Stimulated activated naive CD8-positive, alpha-beta T cell treated with anti-CD3 and anti-CD28 coated beads, Interleukin-15, Interleukin-2, amounts not matched to agents 100 ng/mL and 50 ng/mL, for 24 hours (primary cell): ENCODE results near the gene FAM228B.

ENCODE experiments used
- H3K27ac Mint-ChIP-seq: one replicate; pipeline ENCODE4 v1.8.0; 2021; ENCODE audit warnings: mild to moderate bottlenecking, mixed read lengths
- H3K27me3 Mint-ChIP-seq: one replicate; pipeline ENCODE4 v1.8.0; 2021; ENCODE audit warnings: mixed read lengths
- H3K36me3 Mint-ChIP-seq: one replicate; pipeline ENCODE4 v1.8.0; 2021; ENCODE audit warnings: low read depth, mixed read lengths
- H3K4me1 Mint-ChIP-seq: one replicate; pipeline ENCODE4 v1.8.0; 2021; ENCODE audit warnings: low read depth, mixed read lengths
- H3K4me3 Mint-ChIP-seq: one replicate; pipeline ENCODE4 v1.8.0; 2021; ENCODE audit warnings: mild to moderate bottlenecking, mixed read lengths
- H3K9me3 Mint-ChIP-seq: one replicate; pipeline ENCODE4 v1.8.0; 2021; ENCODE audit warnings: mixed read lengths

Gene FAM228B

DNA sequence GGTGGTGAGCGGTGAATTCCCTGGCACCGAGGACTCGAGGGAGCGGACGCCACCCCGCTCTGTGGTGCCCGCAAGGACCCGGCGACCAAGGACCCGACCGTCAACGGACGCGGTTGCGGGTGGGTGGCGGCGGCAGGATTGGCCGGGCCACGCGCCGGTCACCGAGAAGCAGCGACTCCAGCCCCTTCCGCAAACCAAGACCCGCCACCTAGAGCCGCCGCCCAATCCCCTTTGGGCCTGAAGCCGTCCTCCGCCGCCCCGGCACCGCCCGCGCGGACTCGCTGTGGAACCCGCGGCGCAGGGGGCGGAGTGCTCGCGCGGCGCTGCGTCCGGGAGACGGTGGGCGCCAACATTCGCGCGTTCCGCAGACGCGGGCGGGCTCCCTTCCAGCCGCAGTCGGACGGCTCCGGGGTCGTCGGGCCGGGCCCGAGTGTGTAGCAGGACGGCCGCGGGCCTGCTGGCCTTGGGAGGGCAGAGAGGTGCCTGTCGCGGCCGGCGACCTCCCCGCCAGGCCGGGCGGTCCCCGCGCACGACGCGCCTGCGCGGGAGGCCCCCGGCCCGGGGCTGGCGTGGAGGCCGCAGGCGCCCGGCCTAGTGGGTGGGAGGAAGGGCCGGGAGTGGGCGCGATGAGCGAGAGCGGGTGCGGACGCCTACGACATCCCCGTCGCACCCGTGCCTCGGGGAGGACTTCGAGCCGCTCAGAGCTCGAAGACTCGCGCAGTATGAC lies at the start of gene FAM228B, which contains the start of gene PFN4:
TSS of gene FAM228B (plus strand) at position 275 of the 727 bp plus-strand sequence. CDS start 893 bp downstream, outside the sequence.
TSS of gene PFN4 (minus strand) at position 140 of the 727 bp plus-strand sequence. CDS start 799 bp downstream, outside the sequence.
- Mint-ChIP-seq H3K27me3 (no peaks in the 10 kb centered on the region), H3K4me1 (peaks cover 15% of the 10 kb centered on the region), H3K27ac (peak within 1 kb of the TSS; percentile 87), H3K4me3 (peak within 1 kb of the TSS; percentile 80), H3K36me3 (no peaks in the 10 kb centered on the region), H3K9me3 (no peaks in the 10 kb centered on the region)

DNA sequence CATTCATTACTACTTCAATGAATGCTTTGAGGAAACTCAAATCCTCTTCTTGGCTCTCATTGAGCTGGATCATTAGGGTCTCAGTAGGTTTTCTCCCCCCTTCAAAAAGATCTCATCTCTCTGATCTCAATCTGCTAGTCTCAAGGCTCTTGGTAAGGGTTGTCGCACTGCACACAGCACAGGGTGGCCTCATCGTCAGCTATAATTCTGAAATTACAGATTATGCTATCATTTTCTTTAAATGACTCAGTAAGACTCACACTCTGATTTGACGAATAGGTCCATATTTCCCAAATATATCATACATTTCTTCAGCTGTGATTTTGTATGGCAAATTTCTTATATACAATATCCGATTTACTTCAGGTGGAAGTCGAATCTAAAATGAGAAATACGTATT lies 49.5 kb upstream of the FAM228B start:
- Mint-ChIP-seq H3K27ac (no peak overlapping the region), H3K9me3 (no peaks in the 10 kb centered on the region), H3K27me3 (no peaks in the 10 kb centered on the region), H3K36me3 (peaks cover 43% of the 10 kb centered on the region), H3K4me1 (peaks cover 37% of the 10 kb centered on the region), H3K4me3 (peak overlapping the region; percentile 99)

DNA sequence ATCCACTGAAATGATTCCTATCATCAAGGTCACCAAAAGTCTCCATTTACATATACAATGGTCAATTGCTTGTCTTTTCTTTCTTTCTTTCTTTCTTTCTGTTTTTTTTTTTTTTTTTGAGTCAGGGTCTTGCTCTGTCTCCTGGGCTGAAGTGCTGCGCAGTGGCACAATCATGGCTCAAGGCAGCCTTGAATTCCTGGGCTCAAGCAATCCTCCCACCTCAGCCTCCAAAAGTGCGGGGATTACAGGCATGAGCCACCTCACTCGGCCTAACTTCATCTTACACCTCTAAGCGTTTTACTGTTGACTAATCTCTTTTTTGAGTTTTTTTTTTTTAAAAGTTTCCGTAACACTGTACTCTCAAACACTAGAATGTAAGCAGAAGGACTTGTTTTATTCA lies 48.0 kb upstream of the FAM228B start:
- Mint-ChIP-seq H3K36me3 (peaks cover 30% of the 10 kb centered on the region), H3K4me1 (peaks cover 37% of the 10 kb centered on the region), H3K27me3 (no peaks in the 10 kb centered on the region), H3K9me3 (no peaks in the 10 kb centered on the region), H3K4me3 (peak overlapping the region; percentile 99), H3K27ac (peak overlapping the region; percentile 96)

DNA sequence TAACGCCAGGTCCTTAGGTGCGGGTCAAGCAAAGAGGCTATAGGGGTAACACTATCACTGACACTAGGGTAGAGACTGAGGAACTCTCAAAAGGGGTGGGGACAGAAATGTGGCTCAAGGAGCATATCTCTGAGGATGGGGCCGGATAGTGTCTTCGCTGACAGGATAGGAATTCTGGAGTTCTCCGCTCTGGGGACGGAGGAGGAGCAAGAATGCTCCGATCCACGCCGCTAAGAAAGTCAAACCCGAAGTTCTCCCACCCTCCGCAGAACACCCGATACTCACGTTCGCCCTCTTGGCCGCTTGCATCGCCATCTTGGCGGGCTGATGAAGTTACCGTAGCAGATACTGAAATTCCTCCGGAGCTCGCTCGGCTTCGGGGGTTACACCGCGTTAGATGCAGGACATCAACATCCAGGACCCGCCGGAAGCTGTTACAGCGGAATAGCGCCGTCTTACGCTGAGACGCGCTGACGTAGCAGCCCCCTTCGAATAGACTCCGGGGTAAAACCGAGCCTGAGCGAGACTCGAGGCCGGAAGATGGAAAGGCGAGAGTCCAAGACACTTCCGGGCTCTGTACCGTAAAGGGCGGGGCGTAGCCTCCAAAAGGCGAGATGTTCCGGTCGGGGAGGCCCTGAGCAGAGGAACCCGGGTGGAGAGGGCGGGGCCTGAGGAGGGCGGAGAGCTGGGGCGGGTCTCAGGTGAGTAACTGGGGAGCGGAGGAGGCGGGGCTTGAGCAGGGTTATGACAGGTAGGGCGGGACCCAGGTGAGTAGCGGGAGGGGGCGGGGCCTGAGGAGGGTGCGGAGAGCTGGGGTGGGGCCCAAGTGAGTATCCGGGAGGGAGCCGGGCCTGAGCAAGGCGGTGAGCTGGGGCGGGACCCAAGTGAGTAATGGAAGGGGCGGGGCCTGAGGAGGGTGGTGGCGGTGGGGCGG lies 47.1 kb upstream of the FAM228B start, which contains the start of gene SF3B6:
TSS of gene SF3B6 (minus strand) at position 412 of the 934 bp plus-strand sequence. CDS start at position 315, 97 bp downstream.
- Mint-ChIP-seq H3K4me1 (peaks cover 37% of the 10 kb centered on the region), H3K4me3 (peak within 1 kb of the TSS; percentile 99)

DNA sequence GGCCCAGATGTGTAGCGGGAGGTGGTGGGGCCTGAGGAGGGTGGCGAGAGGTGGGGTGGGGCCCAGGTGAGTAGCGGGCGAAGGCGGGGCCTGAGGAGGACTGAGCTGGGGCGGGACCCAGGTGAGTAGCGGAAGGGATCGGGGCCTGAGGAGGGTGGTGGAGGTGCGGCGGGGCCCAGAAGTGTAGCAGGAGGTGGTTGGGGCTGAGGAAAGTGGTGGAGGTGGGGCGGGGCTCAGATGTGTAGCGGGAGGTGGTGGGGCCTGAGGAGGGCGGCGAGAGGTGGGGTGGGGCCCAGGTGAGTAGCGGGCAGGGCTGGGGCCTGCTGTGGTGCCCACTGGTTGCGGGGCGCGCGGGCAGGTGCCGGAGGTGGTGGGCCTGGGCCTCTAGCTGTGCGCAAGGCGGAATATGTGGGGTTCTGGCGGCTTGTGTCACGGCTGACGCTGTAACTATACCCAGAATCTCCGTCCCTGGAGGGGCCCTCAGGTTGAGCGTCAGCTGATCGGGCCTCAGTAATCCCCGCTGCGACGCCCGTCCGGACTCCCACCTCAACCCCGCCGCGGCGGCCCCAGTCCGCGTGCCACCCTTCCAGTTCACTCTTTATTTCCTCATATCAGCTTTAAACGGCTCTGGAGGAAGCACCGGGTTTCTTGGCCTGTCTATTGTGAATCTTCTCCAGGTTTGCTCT lies 46.3 kb upstream of the FAM228B start:
- Mint-ChIP-seq H3K4me3 (peak overlapping the region; percentile 99), H3K27ac (peak overlapping the region; percentile 96)

More for the DNA sequence above, 47.1 kb upstream of the FAM228B start, which contains the start of gene SF3B6:
- Mint-ChIP-seq H3K27ac (peak within 1 kb of the TSS; percentile 96), H3K36me3 (peaks cover 30% of the 10 kb centered on the region), H3K27me3 (no peaks in the 10 kb centered on the region), H3K9me3 (no peaks in the 10 kb centered on the region)

DNA sequence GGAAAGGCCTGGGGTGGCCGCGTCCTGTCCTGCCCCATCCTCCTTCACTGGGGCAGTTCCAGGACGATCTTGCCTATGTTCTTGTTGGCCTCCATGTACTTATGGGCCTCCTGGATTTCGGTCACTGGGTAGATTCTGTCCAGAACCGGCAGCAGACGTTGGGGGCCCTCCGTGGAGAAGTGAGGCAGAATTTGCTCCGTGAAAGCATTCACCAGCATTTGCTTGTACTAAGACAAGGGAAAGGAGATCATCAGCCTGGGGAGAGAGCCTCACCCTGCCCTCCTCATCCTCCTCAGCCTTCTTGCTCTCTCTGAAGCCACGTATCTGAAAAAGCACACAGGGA lies 45.8 kb upstream of the FAM228B start:
- H3K36me3 Mint-ChIP-seq, result peaks cover 20% of the 10 kb centered on the region
- H3K27ac Mint-ChIP-seq, result peak overlapping the region; percentile 28
- peak overlapping the region; percentile 99 for H3K4me3 Mint-ChIP-seq
- H3K4me1 Mint-ChIP-seq, result peaks cover 34% of the 10 kb centered on the region
- H3K27me3 Mint-ChIP-seq, result no peaks in the 10 kb centered on the region
- H3K9me3 Mint-ChIP-seq, result no peaks in the 10 kb centered on the region

More for the DNA sequence above, 46.3 kb upstream of the FAM228B start:
- Mint-ChIP-seq H3K9me3 (no peaks in the 10 kb centered on the region), H3K36me3 (peaks cover 25% of the 10 kb centered on the region), H3K27me3 (no peaks in the 10 kb centered on the region), H3K4me1 (peaks cover 37% of the 10 kb centered on the region)

DNA sequence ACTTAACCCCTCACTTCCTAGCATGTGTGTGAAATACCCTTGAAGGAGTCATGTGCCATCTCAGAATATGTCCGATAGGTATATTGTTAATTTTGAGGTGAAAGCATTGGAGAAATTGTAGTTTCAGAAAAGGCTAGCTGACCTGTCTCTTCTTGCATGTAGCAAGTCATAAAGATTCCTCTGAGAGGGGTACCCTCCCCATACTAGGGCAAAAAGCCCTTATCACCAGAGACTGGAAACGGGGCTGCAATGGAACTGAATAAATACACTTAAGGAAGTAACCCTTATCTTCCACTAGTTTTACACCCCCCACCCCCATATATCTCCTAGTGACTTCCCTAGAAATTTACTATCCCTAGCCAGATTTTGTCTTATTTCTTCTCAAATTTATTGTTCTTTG lies 45.4 kb upstream of the FAM228B start:
- peak overlapping the region; percentile 99 for H3K4me3 Mint-ChIP-seq
- H3K27me3 Mint-ChIP-seq, result no peaks in the 10 kb centered on the region
- peak overlapping the region; percentile 28 for H3K27ac Mint-ChIP-seq
- H3K9me3 Mint-ChIP-seq, result no peaks in the 10 kb centered on the region
- peaks cover 17% of the 10 kb centered on the region for H3K36me3 Mint-ChIP-seq
- H3K4me1 Mint-ChIP-seq, result peaks cover 30% of the 10 kb centered on the region

DNA sequence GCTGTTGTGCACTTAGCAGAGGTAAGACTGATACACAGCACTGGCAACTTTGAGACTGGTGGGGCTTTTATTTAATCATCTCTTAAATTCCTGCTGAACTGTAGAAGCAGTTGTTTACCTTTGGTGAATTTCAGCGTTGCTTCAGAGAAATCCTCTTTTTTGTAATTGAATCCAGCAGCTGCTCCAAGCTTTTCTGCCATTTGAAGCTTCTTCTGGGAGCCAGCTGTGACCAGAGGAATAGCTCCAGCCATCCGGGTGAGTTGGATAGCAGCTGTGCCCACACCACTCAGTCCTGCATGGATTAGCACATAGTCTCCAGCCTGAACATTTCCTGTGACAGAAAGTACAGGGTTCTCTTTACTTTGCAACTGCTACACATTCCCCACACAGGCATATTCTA lies 42.6 kb upstream of the FAM228B start:
- Mint-ChIP-seq H3K4me3 (no peak overlapping the region), H3K27ac (no peak overlapping the region), H3K9me3 (no peaks in the 10 kb centered on the region), H3K27me3 (no peaks in the 10 kb centered on the region), H3K4me1 (peaks cover 20% of the 10 kb centered on the region), H3K36me3 (no peaks in the 10 kb centered on the region)

DNA sequence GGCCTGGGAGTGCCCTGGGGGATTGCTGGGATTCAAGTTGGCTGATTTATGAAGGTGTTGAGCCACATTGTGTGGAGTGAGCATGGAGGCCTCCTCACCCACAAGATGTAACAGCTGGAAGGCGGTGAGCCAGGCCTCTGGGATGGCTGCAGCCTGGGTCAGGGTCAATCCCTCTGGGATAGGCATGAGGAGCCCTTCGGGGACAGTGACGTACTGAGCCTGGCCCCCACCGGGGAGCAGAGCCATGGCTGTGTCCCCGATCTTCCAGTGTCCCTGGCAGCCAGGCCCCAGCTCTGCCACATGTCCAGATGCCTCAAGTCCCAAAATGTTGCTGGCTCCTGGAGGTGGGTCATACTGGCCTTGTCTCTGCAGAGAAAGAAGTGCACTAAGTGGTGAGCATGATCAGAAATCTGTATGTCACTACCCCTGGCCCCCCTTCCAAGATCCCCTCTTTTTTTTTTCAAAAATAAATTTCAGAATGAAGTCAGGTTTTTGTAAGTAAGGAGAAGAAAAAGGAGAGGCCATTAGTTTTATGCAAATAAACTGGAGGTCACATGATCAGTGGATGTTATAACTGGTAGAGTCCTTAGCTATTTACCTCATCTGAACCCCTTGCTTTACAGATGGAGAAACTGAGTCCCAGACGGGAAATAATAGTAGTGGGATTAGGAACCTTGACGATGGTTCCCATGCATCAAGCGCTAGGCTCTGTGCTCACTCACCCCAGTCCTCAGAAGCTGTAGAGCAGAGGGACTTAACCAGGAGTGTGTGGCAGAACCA lies 40.3 kb upstream of the FAM228B start:
- no peaks in the 10 kb centered on the region for H3K27me3 Mint-ChIP-seq
- peak overlapping the region; percentile 49 for H3K27ac Mint-ChIP-seq
- peaks cover 13% of the 10 kb centered on the region for H3K4me1 Mint-ChIP-seq
- H3K4me3 Mint-ChIP-seq, result peak overlapping the region; percentile 88
- H3K9me3 Mint-ChIP-seq, result no peaks in the 10 kb centered on the region
- no peaks in the 10 kb centered on the region for H3K36me3 Mint-ChIP-seq

DNA sequence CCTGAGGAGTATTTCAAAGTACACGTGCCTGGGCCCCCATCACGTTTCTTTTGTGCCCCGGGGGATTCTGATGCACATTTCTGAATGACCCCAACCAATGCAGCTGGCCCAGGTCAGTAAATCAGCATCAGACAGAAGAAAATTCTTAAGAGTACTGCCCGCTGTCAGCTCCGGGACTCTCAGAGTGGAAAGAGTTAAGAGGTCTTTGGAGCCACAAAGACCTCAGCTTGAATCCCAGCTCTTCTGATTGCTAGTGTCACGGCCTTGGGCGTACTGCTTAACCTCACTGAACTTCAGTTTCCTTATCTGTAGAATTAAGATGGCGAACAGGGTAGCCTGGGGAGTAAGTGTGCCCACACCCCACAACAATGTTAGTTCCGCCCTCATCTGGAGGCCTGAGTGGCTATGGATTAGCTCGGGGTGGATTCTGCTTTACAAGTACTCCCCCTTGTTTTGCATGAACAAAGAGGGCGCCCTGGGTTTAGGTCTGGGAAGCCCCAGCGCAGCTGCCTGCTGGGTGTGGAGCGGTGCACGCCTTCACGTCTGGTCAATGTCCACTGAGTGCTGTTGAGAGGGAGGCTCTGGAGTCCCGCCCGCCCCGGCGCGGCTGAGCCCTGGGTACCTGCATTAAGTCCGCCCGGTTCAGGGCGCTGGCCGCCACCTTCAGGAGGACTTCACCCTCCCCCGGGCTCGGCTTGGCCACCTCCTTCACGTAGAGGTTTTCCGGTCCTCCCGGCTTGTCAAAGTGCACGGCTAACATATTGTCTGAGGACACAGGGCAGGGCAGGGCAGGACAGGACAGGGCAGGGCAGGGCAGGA lies 39.5 kb upstream of the FAM228B start:
- peak overlapping the region; percentile 52 for H3K27ac Mint-ChIP-seq
- H3K4me1 Mint-ChIP-seq, result peaks cover 13% of the 10 kb centered on the region
- H3K9me3 Mint-ChIP-seq, result no peaks in the 10 kb centered on the region
- H3K27me3 Mint-ChIP-seq, result no peaks in the 10 kb centered on the region
- no peaks in the 10 kb centered on the region for H3K36me3 Mint-ChIP-seq
- peak overlapping the region; percentile 88 for H3K4me3 Mint-ChIP-seq

DNA sequence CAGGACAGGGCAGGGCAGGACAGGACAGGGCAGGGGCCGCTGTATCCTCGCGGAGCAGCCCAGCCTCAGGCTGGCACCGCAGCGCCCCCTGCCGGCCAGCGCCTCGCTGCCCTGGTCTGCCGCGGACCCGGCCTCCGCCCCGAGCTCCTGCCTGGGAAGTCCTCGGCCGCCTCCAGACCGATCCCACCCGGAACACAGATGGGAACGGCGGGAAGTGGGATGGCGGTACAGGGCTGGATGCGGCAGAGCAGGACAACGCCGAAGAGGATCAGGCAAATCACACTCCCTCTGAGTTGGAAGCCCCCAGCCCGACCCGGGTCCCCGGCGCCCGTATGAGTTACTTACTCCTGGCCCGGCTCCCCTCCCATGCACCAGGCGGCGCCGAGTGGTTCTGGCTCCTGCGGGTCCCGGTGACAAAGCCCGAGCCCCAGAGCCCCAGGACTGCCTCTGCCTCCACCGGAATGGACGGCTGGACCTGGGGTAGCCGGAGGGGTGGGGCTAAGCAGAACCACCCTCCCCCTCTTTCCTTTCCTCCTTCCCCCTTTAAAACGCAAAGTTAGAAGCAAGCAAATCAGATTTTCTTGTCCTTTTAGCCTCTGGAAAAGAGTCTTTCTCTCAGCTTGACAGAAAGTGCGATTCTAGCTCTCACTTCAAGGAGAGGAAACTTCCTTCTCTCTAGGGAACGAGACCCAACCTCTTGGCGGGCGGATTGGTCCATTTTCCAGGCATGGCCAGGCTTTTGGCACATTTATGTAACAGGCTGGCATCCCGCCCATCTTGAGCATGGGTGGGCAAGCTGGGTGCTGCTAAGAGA lies 38.7 kb upstream of the FAM228B start, which contains the start of gene TP53I3:
TSS of gene TP53I3 (minus strand) at position 449 of the 814 bp plus-strand sequence. CDS start 508 bp downstream, outside the sequence.
- H3K9me3 Mint-ChIP-seq, result no peaks in the 10 kb centered on the region
- peaks cover 13% of the 10 kb centered on the region for H3K4me1 Mint-ChIP-seq

DNA sequence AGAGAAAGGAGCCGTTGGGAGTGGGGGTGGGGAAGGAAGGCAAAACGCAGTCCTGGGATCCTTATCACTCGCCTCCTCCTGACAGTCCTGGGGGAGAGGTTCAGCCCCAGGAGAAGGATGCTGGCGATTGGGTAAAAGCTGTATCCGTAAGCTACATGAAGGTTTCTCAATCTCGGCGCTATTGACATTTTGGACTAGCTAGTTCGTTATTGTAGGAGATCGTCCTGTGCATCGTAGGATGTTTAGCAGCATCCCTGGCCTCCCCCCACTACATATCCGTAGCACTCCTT lies 38.1 kb upstream of the FAM228B start:
- Mint-ChIP-seq H3K36me3 (no peaks in the 10 kb centered on the region), H3K4me3 (peak overlapping the region; percentile 88), H3K4me1 (peaks cover 13% of the 10 kb centered on the region), H3K27me3 (no peaks in the 10 kb centered on the region), H3K9me3 (no peaks in the 10 kb centered on the region), H3K27ac (no peak overlapping the region)

More for the DNA sequence above, 38.7 kb upstream of the FAM228B start, which contains the start of gene TP53I3:
- no peaks in the 10 kb centered on the region for H3K36me3 Mint-ChIP-seq
- H3K27me3 Mint-ChIP-seq, result no peaks in the 10 kb centered on the region
- peak within 1 kb of the TSS; percentile 52 for H3K27ac Mint-ChIP-seq
- H3K4me3 Mint-ChIP-seq, result peak within 1 kb of the TSS; percentile 88

DNA sequence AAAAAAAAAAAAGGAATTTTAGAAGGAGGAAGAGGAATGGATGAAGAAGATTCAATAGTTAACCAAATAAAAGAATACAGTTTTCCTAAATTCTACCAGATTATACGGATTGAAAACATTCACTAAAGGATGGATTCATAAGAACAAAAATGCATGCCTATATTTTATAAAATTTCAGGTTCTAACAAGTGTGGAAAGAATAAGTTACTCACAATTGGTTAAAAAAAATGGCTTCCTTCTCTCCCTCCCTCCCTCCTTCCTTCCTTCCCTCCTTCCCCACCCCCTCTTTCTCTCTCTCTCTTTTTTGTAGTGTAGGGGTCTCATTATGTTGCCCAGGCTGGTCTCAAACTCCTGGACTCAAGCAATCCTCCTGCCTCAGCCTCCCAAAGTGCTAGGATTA lies 37.0 kb upstream of the FAM228B start:
- no peak overlapping the region for H3K4me3 Mint-ChIP-seq
- H3K27me3 Mint-ChIP-seq, result no peaks in the 10 kb centered on the region
- no peak overlapping the region for H3K27ac Mint-ChIP-seq
- H3K9me3 Mint-ChIP-seq, result no peaks in the 10 kb centered on the region
- H3K36me3 Mint-ChIP-seq, result no peaks in the 10 kb centered on the region
- peaks cover 13% of the 10 kb centered on the region for H3K4me1 Mint-ChIP-seq
